HG02852 (cell line): ENCODE results near the gene ILDR2.

Experiments used
- ATAC-seq: cut with Tn5 transposase; IDR thresholded peaks from one replicate; pipeline ENCODE4 v1.9.1; 2021; ENCODE audit warnings: mild to moderate bottlenecking, moderate library complexity; ENCODE audit not compliant: unreplicated experiment

The ILDR2 gene, protein sequence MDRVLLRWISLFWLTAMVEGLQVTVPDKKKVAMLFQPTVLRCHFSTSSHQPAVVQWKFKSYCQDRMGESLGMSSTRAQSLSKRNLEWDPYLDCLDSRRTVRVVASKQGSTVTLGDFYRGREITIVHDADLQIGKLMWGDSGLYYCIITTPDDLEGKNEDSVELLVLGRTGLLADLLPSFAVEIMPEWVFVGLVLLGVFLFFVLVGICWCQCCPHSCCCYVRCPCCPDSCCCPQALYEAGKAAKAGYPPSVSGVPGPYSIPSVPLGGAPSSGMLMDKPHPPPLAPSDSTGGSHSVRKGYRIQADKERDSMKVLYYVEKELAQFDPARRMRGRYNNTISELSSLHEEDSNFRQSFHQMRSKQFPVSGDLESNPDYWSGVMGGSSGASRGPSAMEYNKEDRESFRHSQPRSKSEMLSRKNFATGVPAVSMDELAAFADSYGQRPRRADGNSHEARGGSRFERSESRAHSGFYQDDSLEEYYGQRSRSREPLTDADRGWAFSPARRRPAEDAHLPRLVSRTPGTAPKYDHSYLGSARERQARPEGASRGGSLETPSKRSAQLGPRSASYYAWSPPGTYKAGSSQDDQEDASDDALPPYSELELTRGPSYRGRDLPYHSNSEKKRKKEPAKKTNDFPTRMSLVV

DNA sequence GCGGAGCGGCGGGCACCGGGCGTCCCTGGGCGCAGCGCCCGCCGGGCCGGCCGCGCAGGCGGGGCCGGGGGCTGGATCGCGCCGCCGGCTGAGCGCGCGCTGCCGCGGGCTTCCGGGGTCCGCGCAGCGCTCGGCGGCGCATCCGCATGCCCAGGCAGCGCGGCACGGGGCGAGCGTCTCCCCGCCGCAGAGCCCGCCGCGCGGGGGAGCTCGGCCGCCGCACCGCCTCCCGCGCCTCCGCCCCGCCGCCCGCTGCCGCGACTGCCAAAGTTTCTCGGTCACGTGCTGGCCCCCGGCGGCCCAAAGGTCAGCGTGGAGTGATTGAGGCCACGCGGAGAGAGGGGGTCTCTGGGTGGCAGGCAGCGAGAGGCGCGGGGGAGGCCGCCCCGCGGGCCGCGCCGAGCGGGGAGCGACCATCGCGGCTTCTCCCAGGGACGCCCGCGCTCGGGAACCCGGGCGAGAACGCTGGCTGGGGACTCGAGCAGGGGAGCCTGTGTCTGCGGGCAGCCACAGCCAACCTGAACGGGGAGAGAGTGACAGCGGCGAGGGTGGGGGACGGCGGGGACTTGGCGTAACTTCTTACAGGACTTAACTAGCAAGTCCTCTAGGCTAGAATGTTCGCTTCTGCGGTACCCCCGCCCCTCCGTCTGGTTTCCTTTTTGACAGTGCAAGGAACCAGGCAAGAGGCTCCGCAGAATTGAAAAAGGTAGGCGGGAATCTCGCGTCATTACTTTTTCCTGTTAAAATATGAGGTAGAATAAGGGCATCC, at the start of gene ILDR2:
Gene ILDR2 (minus strand): TSS at position 180 of the 769 bp plus-strand sequence. CDS start 272 bp downstream, outside the sequence.
- ATAC-seq = peak; percentile 54

DNA sequence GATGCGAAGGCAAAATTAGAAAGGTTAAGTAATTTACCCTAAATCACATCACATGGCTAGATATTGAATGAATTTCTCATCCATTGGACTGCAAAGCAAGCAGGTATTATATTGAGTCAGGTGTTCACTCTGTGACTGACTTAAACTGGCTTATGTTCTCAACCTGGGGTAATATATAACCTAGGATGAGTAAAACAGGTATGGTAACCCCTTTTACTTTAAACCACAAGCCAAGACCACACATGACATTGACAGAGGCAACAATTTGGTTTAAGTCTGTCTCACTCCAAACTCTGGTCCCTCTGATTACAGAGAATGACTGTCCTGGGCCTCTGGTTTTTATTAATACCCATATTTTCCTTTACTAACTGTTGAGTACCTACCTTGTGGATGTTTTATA, 47.0 kb upstream of the ILDR2 start:
- no peak for ATAC-seq

DNA sequence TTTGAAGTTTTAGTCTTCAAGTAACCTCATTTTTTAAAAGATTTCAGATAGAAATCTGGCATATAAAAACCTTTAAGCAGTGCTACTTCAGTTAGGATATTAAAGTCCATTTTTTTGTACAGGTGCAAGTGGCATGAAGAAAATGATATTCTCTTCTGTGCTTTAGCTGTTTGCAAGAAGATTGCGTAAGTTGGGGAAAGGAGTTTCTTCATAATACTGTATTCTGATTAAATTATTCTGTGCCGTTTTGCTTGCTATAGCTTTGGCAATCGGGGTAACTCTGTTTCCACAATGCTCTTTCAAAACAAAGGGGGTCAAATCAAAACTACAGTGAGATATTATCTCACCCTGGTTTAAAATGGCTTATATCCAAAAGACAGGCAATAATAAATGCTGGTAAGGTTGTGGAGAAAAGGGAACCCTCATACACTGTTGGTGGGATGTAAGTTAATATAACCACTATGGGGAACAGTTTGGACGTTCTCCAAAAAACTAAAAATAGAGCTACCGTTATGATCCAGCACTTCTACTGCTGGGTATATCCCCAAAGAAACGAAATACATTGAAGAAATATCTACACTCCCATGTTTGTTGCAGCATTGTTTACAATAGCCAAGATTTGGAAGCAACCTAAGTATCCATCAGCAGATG, 40.9 kb upstream of the ILDR2 start:
- no peak for ATAC-seq

- no peak for ATAC-seq
Observed at GRCh38 chr1:167013108-167013929, 38.0 kb upstream of the ILDR2 start.

- ATAC-seq = no peak
Observed at GRCh38 chr1:167012570-167012969, 37.2 kb upstream of the ILDR2 start.

DNA sequence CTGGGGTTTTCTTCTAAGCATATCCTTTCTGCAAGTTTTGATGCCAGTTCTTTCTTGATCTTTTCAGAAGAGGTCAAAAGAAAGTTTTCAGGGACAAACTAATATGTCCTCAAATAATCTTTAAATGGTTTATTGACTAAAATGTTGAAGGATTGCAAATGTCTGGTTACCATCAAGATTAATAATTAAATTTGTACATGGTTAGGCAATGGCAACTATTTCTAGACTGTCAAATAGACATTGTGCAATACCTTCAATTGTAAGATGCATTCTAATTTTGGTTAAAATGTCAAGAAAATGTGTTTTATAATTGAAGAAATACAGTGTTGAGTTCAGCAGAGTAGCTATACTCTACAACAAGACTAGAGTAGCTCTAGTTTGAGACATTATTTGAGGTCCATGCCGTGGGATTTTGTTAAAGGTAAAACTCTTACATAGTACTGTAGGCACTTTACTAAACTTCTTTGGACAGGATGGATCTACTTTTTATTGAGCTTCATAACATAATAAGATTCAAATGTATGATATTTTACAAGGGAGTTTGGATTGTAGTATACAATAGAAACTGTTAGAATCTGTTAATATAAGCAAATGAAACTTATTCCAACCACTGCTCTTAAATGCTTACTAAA, 36.3 kb upstream of the ILDR2 start:
- ATAC-seq = no peak

- ATAC-seq = no peak
Observed at GRCh38 chr1:167003711-167004110, 28.4 kb upstream of the ILDR2 start.

DNA sequence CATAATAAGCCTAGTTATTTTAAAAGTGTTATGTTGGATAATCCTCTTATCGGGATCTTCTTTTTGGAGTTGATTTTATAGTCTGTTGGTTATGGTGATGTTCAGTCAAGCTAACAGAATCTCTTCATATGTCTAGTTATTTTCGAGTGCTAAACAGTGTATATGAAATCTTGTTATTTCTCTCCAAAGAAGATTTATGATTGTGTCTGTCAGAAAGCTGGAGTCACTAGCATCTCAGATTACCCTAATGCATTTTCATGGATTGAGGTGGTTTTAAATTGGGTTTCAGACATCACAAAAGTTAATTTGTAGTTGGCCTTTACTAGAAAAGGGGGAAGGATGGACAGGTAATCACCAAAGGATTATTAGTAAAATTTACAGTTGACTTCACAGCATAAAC, 27.0 kb upstream of the ILDR2 start:
- no peak for ATAC-seq

DNA sequence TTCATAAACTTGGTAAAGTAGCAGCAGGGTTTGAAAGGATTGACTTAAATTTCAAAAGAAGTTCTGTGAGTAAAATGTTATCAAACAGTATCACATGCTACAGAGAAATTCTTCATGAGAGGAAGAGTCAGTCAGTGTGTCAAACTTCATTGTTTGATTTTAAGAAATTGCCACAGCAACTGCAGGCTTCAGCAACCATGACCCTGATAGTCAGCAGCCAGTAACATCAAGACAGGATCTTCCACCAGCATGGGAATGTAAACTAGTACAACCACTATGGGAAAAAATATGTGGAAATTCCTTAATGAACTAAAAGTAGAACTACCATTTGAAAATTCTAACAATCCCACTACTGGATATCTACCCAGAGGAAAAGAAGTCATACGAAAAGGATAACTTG, 25.2 kb upstream of the ILDR2 start:
- ATAC-seq = no peak

- ATAC-seq = peak; percentile 89
Observed at GRCh38 chr1:166999500-167000055, 24.2 kb upstream of the ILDR2 start.

DNA sequence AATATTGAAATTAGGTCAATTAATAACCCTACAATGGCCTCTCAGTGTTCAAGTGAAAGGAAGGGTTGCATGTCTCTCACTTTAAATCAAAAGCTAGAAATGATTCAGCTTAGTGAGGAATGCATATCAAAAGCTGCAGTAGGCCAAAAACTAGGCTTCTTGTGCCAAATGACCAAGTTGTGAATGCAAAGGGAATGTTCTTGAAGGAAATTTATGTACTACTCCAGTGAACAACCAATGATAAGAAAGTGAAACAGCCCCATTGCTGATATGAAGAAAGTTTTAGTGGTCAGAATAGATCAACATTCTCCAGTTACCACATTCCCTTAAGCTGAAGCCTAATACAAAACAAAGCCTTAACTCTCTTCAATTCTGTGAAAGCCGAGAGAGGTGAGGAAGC, 23.7 kb upstream of the ILDR2 start:
- peak; percentile 30 for ATAC-seq

DNA sequence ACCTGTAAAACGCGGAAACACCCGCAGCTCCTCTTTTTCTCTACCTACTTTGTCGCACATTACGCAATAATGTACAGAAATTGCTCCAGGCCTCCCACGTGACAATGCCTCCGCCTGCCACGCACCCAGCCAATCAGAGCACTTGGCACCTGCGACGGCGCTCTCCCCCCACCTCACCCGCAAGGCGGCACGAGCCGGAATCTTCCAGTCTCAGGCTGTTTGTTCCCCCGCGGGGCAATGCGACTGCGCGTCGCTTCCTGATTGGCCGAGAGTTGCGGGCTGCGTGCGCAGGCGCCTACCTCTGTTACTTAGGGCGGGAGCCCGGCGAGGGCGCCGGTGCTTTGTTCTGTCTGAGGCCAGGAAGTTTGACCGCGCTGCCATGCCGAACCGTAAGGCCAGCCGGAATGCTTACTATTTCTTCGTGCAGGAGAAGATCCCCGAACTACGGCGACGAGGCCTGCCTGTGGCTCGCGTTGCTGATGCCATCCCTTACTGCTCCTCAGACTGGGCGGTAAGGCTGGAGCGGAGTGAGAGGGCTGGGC, 13.7 kb upstream of the ILDR2 start, which contains the start of gene MAEL:
Gene MAEL (plus strand): TSS at position 307 of the 542 bp plus-strand sequence. CDS start 73 bp downstream, at position 380.
- no peak for ATAC-seq

GRCh38 chr1:166981589-166981988, 6.2 kb upstream of the ILDR2 start:
- ATAC-seq = no peak

- ATAC-seq = no peak
Observed at GRCh38 chr1:166980818-166981217, 5.5 kb upstream of the ILDR2 start.

GRCh38 chr1:166980383-166980782, 5.0 kb upstream of the ILDR2 start:
- ATAC-seq = no peak

DNA sequence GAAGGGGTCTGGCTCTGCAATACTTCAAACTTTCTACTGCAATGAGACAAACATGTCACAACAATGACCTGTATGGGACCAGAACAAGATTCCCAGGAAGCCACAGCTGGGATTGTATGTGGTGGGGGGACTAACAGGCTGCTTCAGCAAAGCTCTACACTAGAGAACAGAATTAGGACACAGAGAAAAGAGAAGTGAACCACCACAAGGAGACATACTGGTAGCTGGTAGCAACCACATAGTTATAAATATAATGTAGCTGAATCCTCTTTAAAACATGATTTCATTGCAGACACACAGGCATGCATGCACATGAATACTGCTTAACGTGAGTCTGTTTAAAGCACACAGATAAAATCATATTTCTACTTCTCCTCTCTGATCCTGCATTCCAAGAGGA, 3.5 kb upstream of the ILDR2 start:
- peak; percentile 53 for ATAC-seq

GRCh38 chr1:166977951-166978350, 2.6 kb upstream of the ILDR2 start:
- no peak for ATAC-seq

GRCh38 chr1:166974647-166975345, 544 bp downstream of the ILDR2 start:
- no peak for ATAC-seq
